Astrocyte of the hippocampus (primary cell): ENCODE results near the gene USP21.

ENCODE experiments used
- DNase-seq: peaks from one replicate; pipeline ENCODE4 v3.0.0; 2011; ENCODE audit warnings: low read depth, low spot score

USP21 gene

GRCh38 chr1:161193561-161194235 is 34.4 kb downstream of the USP21 start:
- no peak for DNase-seq

GRCh38 chr1:161195171-161195570 is 35.9 kb downstream of the USP21 start:
- no peak for DNase-seq

GRCh38 chr1:161196111-161196510 is 36.8 kb downstream of the USP21 start:
- no peak for DNase-seq

- DNase-seq, result no peak
Measured at GRCh38 chr1:161196521-161197451, 37.5 kb downstream of the USP21 start.

GRCh38 chr1:161197560-161198193 is 38.4 kb downstream of the USP21 start:
- no peak for DNase-seq

GRCh38 chr1:161198194-161198896 is 39.0 kb downstream of the USP21 start:
- DNase-seq, result peak; percentile 48

- no peak for DNase-seq
Measured at GRCh38 chr1:161198897-161199431, 39.7 kb downstream of the USP21 start, which contains the start of gene ADAMTS4. TSS of gene ADAMTS4 (minus strand) at chr1:161199054. CDS start at chr1:161198627, 427 bp downstream.

GRCh38 chr1:161199506-161200139 is 40.3 kb downstream of the USP21 start:
- DNase-seq, result no peak

- no peak for DNase-seq
Measured at GRCh38 chr1:161200421-161200991, 41.2 kb downstream of the USP21 start.

GRCh38 chr1:161200992-161201835 is 41.9 kb downstream of the USP21 start:
- DNase-seq, result no peak

- DNase-seq, result peak; percentile 99
Measured at GRCh38 chr1:161201836-161202712, 42.8 kb downstream of the USP21 start, which contains the start of gene NDUFS2. TSS of gene NDUFS2 (plus strand) at chr1:161202367. CDS start at chr1:161202386, 19 bp downstream.

- no peak for DNase-seq
Measured at GRCh38 chr1:161206411-161207140, 47.3 kb downstream of the USP21 start.

- no peak for DNase-seq
Measured at GRCh38 chr1:161207173-161207572, 47.9 kb downstream of the USP21 start.

GRCh38 chr1:161209790-161210409 is 50.6 kb downstream of the USP21 start:
- DNase-seq, result peak; percentile 85

GRCh38 chr1:161214369-161214768 is 55.1 kb downstream of the USP21 start:
- DNase-seq, result no peak

GRCh38 chr1:161215076-161215475 is 55.8 kb downstream of the USP21 start, which contains the start of gene FCER1G:
TSS of gene FCER1G (plus strand) at chr1:161215295. CDS start at chr1:161215322, 27 bp downstream.
- no peak for DNase-seq
